GM21423 (cell line): ENCODE measurements around the gene THRA.

ENCODE experiments used
- ATAC-seq: cut with Tn5 transposase; IDR thresholded peaks from one replicate; pipeline ENCODE4 v1.9.1; 2021; ENCODE audit warnings: mild to moderate bottlenecking, moderate library complexity; ENCODE audit not compliant: unreplicated experiment

THRA gene

GRCh38 chr17:40108970-40109824, 46.4 kb downstream of the THRA start:
- no peak for ATAC-seq

GRCh38 chr17:40110026-40110845, 47.5 kb downstream of the THRA start:
- ATAC-seq: no peak

GRCh38 chr17:40111221-40112128, 48.7 kb downstream of the THRA start:
- ATAC-seq: no peak

GRCh38 chr17:40112191-40112711, 49.5 kb downstream of the THRA start:
- no peak for ATAC-seq

GRCh38 chr17:40112718-40113109, 49.9 kb downstream of the THRA start:
- ATAC-seq: peak; percentile 9

- peak; percentile 84 for ATAC-seq
Measured at GRCh38 chr17:40113110-40113906, 50.5 kb downstream of the THRA start.

- ATAC-seq: no peak
Measured at GRCh38 chr17:40113907-40114245, 51.1 kb downstream of the THRA start.

- ATAC-seq: no peak
Measured at GRCh38 chr17:40115101-40115436, 52.3 kb downstream of the THRA start.

- peak; percentile 61 for ATAC-seq
Measured at GRCh38 chr17:40121181-40122135, 58.7 kb downstream of the THRA start, which contains the start of gene MSL1. Gene MSL1, plus strand, starts transcription at chr17:40121971. Its CDS starts 642 bp downstream, at chr17:40122613.

GRCh38 chr17:40122136-40122998, 59.6 kb downstream of the THRA start:
- ATAC-seq: peak; percentile 22

GRCh38 chr17:40122999-40123810, 60.4 kb downstream of the THRA start:
- ATAC-seq: peak; percentile 20

- ATAC-seq: no peak
Measured at GRCh38 chr17:40123811-40124114, 61.0 kb downstream of the THRA start.

GRCh38 chr17:40124279-40125141, 61.7 kb downstream of the THRA start:
- ATAC-seq: no peak

GRCh38 chr17:40129498-40129897, 66.7 kb downstream of the THRA start:
- no peak for ATAC-seq

- no peak for ATAC-seq
Measured at GRCh38 chr17:40130352-40131042, 67.7 kb downstream of the THRA start.

- ATAC-seq: no peak
Measured at GRCh38 chr17:40134184-40134583, 71.4 kb downstream of the THRA start.
